K562 (cell line): ENCODE measurements around the gene PREX1. TPM values are rescaled to one million over a fixed set of nuclear protein-coding genes. Genes with fewer than 3 reads are reported as not detected.

Experiments
- ATAC-seq: fragments of 200-7000 bp; cut with Tn5 transposase; 3 replicates; pipeline ENCODE4 v1.9.1; 2020; ENCODE audit warnings: moderate library complexity
- BruUV-seq: library from RNA; stranded (reverse); fragments of 400-500 nt; replicated peaks from 2 replicates; lab custom pipeline; 2021; lab: Mats Ljungman, UMichigan
- CTCF ChIA-PET: fragments of 300-600 bp; formaldehyde crosslinking; extraction: SDS; loops from one replicate; lab custom pipeline; 2021; ENCODE audit warnings: low intra/inter-chr PET ratio; lab: Yijun Ruan, JAX
- POLR2A ChIA-PET: fragments of 300-600, 350-650 bp; sonication (Branson Sonifier 250); formaldehyde crosslinking; extraction: SDS; loops from one replicate; lab custom pipeline; 2021; ENCODE audit warnings: antibody characterized with exemption, inconsistent platforms; lab: Yijun Ruan, JAX
- DNase-seq, 4 experiments: peaks; one replicate each; pipeline versions ENCODE4 v3.0.0 to v3.0.0-alpha.2; 2011 to 2018; ENCODE audit warnings: low spot score in 3 of 4, mixed read lengths in 3 of 4; ENCODE audit errors: extremely low read depth in 1 of 4
- FAIRE-seq: peaks from 2 replicates; lab custom pipeline; 2011; peaks lifted over from hg19 to GRCh38; lab: Jason Lieb, UNC
- H2AFZ ChIP-seq: 2 replicates; pipeline ENCODE4 v1.6.0; 2011; ENCODE audit warnings: low read depth, low read length, control low read depth, inconsistent platforms
- H3K27ac ChIP-seq: fragments of 200-600 bp; 3 replicates; pipeline ENCODE4 v1.8.0; 2011; ENCODE audit warnings: low read depth, mild to moderate bottlenecking, control low read depth, inconsistent platforms, low read length, moderate library complexity, mixed read lengths; ENCODE audit errors: extremely low read depth
- H3K27me3 ChIP-seq, 2 experiments: fragments of 300-600 bp in 1 of 2; 2 replicates in 1 of 2; 3 replicates in 1 of 2; pipeline versions ENCODE4 v1.6.0 to v1.8.0; 2011; ENCODE audit warnings: inconsistent platforms in 2 of 2, low read length in 2 of 2, mild to moderate bottlenecking in 1 of 2, mixed read lengths in 1 of 2, moderate library complexity in 1 of 2; ENCODE audit not compliant: control insufficient read depth in 2 of 2, insufficient read depth in 2 of 2
- H3K36me3 ChIP-seq: fragments of 300-600 bp; 3 replicates; pipeline ENCODE4 v1.8.0; 2011; ENCODE audit warnings: mild to moderate bottlenecking, low read length, inconsistent platforms; ENCODE audit not compliant: control insufficient read depth, insufficient read depth
- H3K4me1 ChIP-seq, 2 experiments: fragments of 200-600 bp in 1 of 2; replicated peaks in 1 of 2; 2 replicates in 1 of 2; 3 replicates in 1 of 2; pipeline versions ENCODE4 v1.5.1 to v1.8.0; 2011; ENCODE audit warnings: inconsistent platforms in 2 of 2, low read length in 2 of 2, mild to moderate bottlenecking in 1 of 2, mixed read lengths in 1 of 2, moderate library complexity in 1 of 2; ENCODE audit not compliant: control insufficient read depth in 2 of 2, insufficient read depth in 2 of 2
- H3K4me2 ChIP-seq: 2 replicates; pipeline ENCODE4 v1.6.1; 2011; ENCODE audit warnings: low read length, control low read depth, inconsistent platforms, mixed read lengths; ENCODE audit not compliant: insufficient read depth
- H3K4me3 ChIP-seq: fragments of 200-600 bp; sonication (generic), shearing (Covaris generic); 2 replicates; pipeline ENCODE4 v1.5.1; 2016; ENCODE audit warnings: control low read depth, inconsistent platforms
- H3K79me2 ChIP-seq: fragments of 200-600 bp; 3 replicates; pipeline ENCODE4 v1.8.0; 2011; ENCODE audit warnings: low read length, inconsistent platforms; ENCODE audit not compliant: control insufficient read depth, insufficient read depth
- H3K9ac ChIP-seq, 2 experiments: 2 replicates each; pipeline versions ENCODE4 v1.6.0 to v1.6.1; 2011; ENCODE audit warnings: low read depth in 2 of 2, low read length in 2 of 2, control low read depth in 1 of 2, inconsistent platforms in 1 of 2, mild to moderate bottlenecking in 1 of 2, mixed read lengths in 1 of 2; ENCODE audit not compliant: insufficient read depth in 1 of 2
- H3K9me1 ChIP-seq: one replicate; pipeline ENCODE4 v1.6.0; 2011; ENCODE audit warnings: inconsistent platforms, mild to moderate bottlenecking, low read length, moderate library complexity; ENCODE audit not compliant: control insufficient read depth, insufficient read depth
- H3K9me3 ChIP-seq: replicated peaks from 2 replicates; pipeline ENCODE4 v1.5.1; 2011; ENCODE audit warnings: low read depth, low read length, inconsistent platforms; ENCODE audit not compliant: control insufficient read depth, insufficient read depth
- H4K20me1 ChIP-seq: replicated peaks from 2 replicates; pipeline ENCODE4 v1.6.1; 2011; ENCODE audit warnings: low read length, inconsistent platforms, mixed read lengths; ENCODE audit not compliant: control insufficient read depth, insufficient read depth
- BCOR ChIP-seq: fragments of 450-650 bp; IDR thresholded peaks from 2 replicates; pipeline ENCODE4 v1.6.1; 2016
- BRCA1 ChIP-seq, 2 experiments: fragments of 450-650 bp in 1 of 2; sonication (generic) in 1 of 2; formaldehyde crosslinking in 1 of 2; IDR thresholded peaks; 2 replicates each; pipeline versions ENCODE4 v1.5.0 to v1.6.1; 2017 to 2020; ENCODE audit warnings: mild to moderate bottlenecking in 1 of 2, missing genetic modification reagents in 1 of 2
- CHD4 ChIP-seq: fragments of 200-600 bp; sonication (generic); IDR thresholded peaks from 3 replicates; pipeline ENCODE4 v1.6.1; 2012; ENCODE audit warnings: low read depth, mild to moderate bottlenecking, mixed read lengths, low read length, inconsistent platforms; ENCODE audit not compliant: insufficient read depth, insufficient replicate concordance, poor library complexity, severe bottlenecking
- CTBP1 ChIP-seq: fragments of 450-650 bp; IDR thresholded peaks from 2 replicates; pipeline ENCODE4 v1.6.1; 2016; ENCODE audit warnings: borderline replicate concordance
- DDX20 ChIP-seq: fragments of 450-650 bp; IDR thresholded peaks from 2 replicates; pipeline ENCODE4 v1.6.1; 2016; ENCODE audit warnings: missing genetic modification characterization, low read depth, mild to moderate bottlenecking, missing compliant biosample characterization, moderate library complexity
- ETS2 ChIP-seq: IDR thresholded peaks from 2 replicates; pipeline ENCODE4 v1.6.1; 2016; ENCODE audit warnings: borderline replicate concordance, missing genetic modification characterization, mild to moderate bottlenecking, moderate library complexity, missing compliant biosample characterization; ENCODE audit not compliant: poor library complexity, severe bottlenecking
- FIP1L1 ChIP-seq: fragments of 200-400 bp; formaldehyde crosslinking; IDR thresholded peaks from 2 replicates; pipeline ENCODE4 v1.6.1; 2018; ENCODE audit warnings: mild to moderate bottlenecking, low read depth, low read length; ENCODE audit not compliant: poor library complexity, severe bottlenecking
- HNRNPL ChIP-seq: fragments of 200-400 bp; formaldehyde crosslinking; IDR thresholded peaks from 2 replicates; pipeline ENCODE4 v1.6.1; 2017; ENCODE audit warnings: low read depth, mild to moderate bottlenecking, low read length
- HNRNPUL1 ChIP-seq: fragments of 200-400 bp; formaldehyde crosslinking; IDR thresholded peaks from 2 replicates; pipeline ENCODE4 v1.6.1; 2017; ENCODE audit warnings: low read length
- KDM2B ChIP-seq: fragments of 250-450 bp; sonication (Bioruptor Pico); IDR thresholded peaks from 2 replicates; pipeline ENCODE4 v1.8.0; 2021; ENCODE audit warnings: mild to moderate bottlenecking, moderate library complexity
- NCOA4 ChIP-seq: fragments of 450-650 bp; IDR thresholded peaks from 2 replicates; pipeline ENCODE4 v1.6.1; 2018; ENCODE audit warnings: mild to moderate bottlenecking; ENCODE audit not compliant: partially characterized antibody
- NFRKB ChIP-seq: fragments of 450-650 bp; IDR thresholded peaks from 2 replicates; pipeline ENCODE4 v1.6.1; 2016; ENCODE audit warnings: low read depth
- RBM14 ChIP-seq: fragments of 200-400 bp; formaldehyde crosslinking; IDR thresholded peaks from 2 replicates; pipeline ENCODE4 v1.6.1; 2018; ENCODE audit warnings: low read depth, mild to moderate bottlenecking, low read length, moderate library complexity, borderline replicate concordance; ENCODE audit not compliant: insufficient read depth
- RBM25 ChIP-seq: fragments of 200-400 bp; formaldehyde crosslinking; IDR thresholded peaks from 2 replicates; pipeline ENCODE4 v1.6.1; 2018; ENCODE audit warnings: low read length, low read depth, moderate library complexity; ENCODE audit not compliant: severe bottlenecking
- SMAD1 ChIP-seq: fragments of 150-350 bp; IDR thresholded peaks from 2 replicates; pipeline ENCODE4 v1.6.1; 2014; ENCODE audit warnings: low read length, low read depth; ENCODE audit not compliant: partially characterized antibody
- ZBTB5 ChIP-seq: fragments of 450-650 bp; IDR thresholded peaks from 2 replicates; pipeline ENCODE4 v1.6.1; 2017; ENCODE audit warnings: antibody characterized with exemption
- ZC3H8 ChIP-seq: fragments of 450-650 bp; IDR thresholded peaks from 2 replicates; pipeline ENCODE4 v1.6.1; 2017
- WGBS: fragments of 100-300 bp; shearing (Covaris generic); methylation state at CpG from one replicate; pipeline ENCODE4 v1.1.6; 2016; ENCODE audit warnings: low coverage, mixed read lengths; ENCODE audit not compliant: insufficient coverage; ENCODE audit errors: missing lambda C conversion rate; 5-methylcytosine and 5-hydroxymethylcytosine counted together
- in situ Hi-C: fragments of 300-500 bp; cut with MboI; formaldehyde crosslinking; loops from 4 replicates; pipeline ENCODE4 v1.15.0; 2018; ENCODE audit warnings: inconsistent platforms, mixed read lengths
- intact Hi-C: fragments of 100-400 bp; cut with micrococcal nuclease; formaldehyde crosslinking; loops from 2 replicates; pipeline ENCODE4 v1.14.2; 2022
- polyA plus RNA-seq, 8 experiments: library from polyadenylated mRNA; depleted of rRNA in 4 of 8; stranded (reverse) in 5 of 8; unstranded in 3 of 8; fragments of >200 nt; fragmentation: Nextera tagmentation in 2 of 8; fragmentation: Illumina TruSeq in 1 of 8; extraction: Ambion mirVana in 2 of 8; extraction: Trizol in 1 of 8; gene quantifications; 2 replicates each; pipeline versions ENCODE4 v1.2.1 to v1.2.3, GENCODE V29; 2011 to 2014; ENCODE audit warnings: inconsistent platforms in 1 of 8, missing spikeins in 1 of 8
- total RNA-seq, 7 experiments: library from RNA; depleted of rRNA in 6 of 7; stranded (reverse); fragments of >200 nt in 6 of 7; fragmentation: Illumina TruSeq in 2 of 7; extraction: Trizol in 2 of 7; gene quantifications; 2 replicates each; pipeline versions ENCODE4 v1.2.1 to v1.2.3, GENCODE V29; 2011 to 2021; ENCODE audit warnings: low replicate concordance in 1 of 7

PREX1 gene
- total and polyA plus RNA-seq, 9 of the 15 experiments (the other 6 are each of a cell fraction or from before 2014, with no cell fraction given) = 0.37 to 10.4 (median 4.8) TPM

- no peak for TF ChIP-seq DDX20 (tag)
- TF ChIP-seq SMAD1 = no peak
Measured at GRCh38 chr20:48738399-48739304, 89.1 kb downstream of the PREX1 start (continued).

- ChIA-PET POLR2A (no interaction called here), CTCF (no interaction called here)
- Histone ChIP-seq H3K4me2 (no peak overlapping the region), H3K9me1 (no peaks in the 10 kb centered on the region), H3K79me2 (no peaks in the 10 kb centered on the region), H3K27me3 (no peaks in the 10 kb centered on the region), H3K27ac (no peak overlapping the region), H3K9ac (no peak overlapping the region), H3K4me3 (no peak overlapping the region), H3K36me3 (peaks cover 4% of the 10 kb centered on the region; the same call in 1 of the 3 replicates), H3K4me1 (no peaks in the 10 kb centered on the region), H2AFZ (no peak overlapping the region), H3K9me3 (no peaks in the 10 kb centered on the region), H4K20me1 (no peaks in the 10 kb centered on the region)
- in situ Hi-C loops (no loop called here), intact Hi-C loops (no loop called here)
- no TSS peak for BruUV-seq
- TF ChIP-seq BCOR (no peak), CTBP1 (no peak), HNRNPUL1 (no peak), HNRNPL (no peak), ZBTB5 (no peak), CHD4 (no peak), BRCA1 (IDR thresholded peaks at IDR 0.05) (no peak), BRCA1 (CRISPR knock-in tag; IDR thresholded peaks at IDR 0.05) (no peak), ETS2 (tag) (no peak), NFRKB (no peak), RBM14 (no peak), RBM25 (no peak), KDM2B (CRISPR knock-in tag) (no peak), ZC3H8 (no peak), FIP1L1 (no peak), NCOA4 (no peak)
- 25% methylated on average over 3 of the region's 3 CpGs for WGBS
- FAIRE-seq = no peak
- ATAC-seq = no peak
- no peak for DNase-seq
Measured at GRCh38 chr20:48738094-48738398, 89.8 kb downstream of the PREX1 start.
